Eye (tissue), 1 donor: ENCODE data around the gene CTPS1.
A peak's percentile ranks its signal among the peaks of the same experiment; 100 is the strongest.

Experiments
- DNase-seq: peaks from one replicate; pipeline ENCODE4 v3.0.0-alpha.2; 2015

Gene CTPS1

DNA sequence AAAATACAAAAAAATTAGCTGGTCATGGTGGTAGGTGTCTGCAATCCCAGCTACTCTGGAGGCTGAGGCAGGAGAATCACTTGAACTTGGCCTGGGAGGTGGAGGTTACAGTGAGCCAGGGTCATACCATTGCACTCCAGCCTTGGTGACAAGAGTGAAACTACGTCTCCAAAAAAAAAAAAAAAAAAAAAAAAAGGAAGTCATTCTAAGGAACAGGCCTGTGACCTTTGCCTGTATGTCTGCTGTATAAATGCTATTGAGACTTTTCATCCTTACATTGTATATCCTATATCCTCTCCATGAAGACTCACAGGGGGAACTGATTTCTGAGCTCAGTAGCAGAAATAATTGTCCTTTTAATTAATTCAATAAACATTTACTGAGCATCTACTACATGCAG lies 7.5 kb upstream of the CTPS1 start:
- DNase-seq: no peak

DNA sequence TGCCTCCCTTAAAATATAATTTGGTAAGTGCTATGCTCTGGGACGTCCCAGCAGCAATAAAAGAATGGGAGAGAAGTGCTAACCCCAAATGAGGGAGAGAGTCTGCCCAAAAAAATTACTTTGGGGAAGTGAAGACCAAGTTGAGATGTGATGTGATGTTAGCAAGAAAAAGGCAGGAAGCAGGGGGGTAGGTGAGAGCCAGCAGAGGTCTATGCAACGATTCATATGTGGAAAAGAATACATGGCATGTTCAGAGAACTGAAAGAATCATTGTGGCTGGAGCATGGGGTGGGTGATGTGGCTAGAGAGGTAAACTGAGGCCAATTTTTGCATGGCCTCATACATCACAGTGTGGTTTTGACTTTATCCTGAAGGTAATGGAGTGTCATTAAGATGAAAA lies 5.6 kb upstream of the CTPS1 start:
- no peak for DNase-seq

GRCh38 chr1:40974945-40975344 lies 4.6 kb upstream of the CTPS1 start:
- DNase-seq: no peak

- DNase-seq: no peak
These were observed 2.4 kb upstream of the CTPS1 start for GRCh38 chr1:40976952-40977690.

DNA sequence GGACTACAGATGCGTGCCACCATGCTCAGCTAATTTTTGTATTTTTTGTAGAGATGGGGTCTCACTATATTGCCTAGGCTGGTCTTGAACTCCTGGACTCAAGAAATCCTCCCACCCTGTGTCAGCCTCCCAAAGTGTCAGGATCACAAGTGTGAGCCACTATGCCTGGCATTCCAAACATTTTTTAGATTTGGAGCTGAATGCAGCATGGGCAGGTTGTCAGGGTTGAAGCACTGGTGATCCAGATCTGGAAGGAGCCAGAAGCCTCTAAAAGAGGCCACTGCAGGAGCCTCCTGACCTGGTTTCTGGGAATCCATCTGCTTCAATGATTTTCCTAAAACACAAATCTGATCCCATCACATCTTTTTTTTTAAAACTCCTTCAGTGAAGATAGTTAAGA lies 1.8 kb upstream of the CTPS1 start:
- DNase-seq: no peak

DNA sequence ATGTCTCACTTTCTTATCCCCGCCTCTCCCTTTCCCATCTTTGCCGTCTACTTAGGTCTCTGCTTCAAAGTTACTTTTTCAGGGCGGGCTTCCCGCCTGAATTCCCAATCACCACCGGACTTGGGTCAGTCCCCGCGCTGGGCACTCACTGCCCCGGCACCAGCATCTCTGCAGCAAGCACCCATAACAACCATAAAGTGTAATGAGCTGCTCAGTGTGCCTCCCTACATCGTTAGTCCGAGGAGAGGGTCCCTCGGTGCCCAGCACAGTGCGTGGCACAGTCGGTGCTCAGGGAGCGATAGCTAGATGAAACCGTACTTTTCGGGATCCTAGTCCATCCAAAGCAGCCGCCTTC lies 633 bp upstream of the CTPS1 start:
- DNase-seq: no peak

GRCh38 chr1:40980068-40980452 lies 564 bp downstream of the CTPS1 start:
- no peak for DNase-seq

- peak; percentile 65 for DNase-seq
These were observed 1.1 kb downstream of the CTPS1 start for GRCh38 chr1:40980453-40981121.

- DNase-seq: no peak
These were observed 2.4 kb downstream of the CTPS1 start for GRCh38 chr1:40981691-40982448.

DNA sequence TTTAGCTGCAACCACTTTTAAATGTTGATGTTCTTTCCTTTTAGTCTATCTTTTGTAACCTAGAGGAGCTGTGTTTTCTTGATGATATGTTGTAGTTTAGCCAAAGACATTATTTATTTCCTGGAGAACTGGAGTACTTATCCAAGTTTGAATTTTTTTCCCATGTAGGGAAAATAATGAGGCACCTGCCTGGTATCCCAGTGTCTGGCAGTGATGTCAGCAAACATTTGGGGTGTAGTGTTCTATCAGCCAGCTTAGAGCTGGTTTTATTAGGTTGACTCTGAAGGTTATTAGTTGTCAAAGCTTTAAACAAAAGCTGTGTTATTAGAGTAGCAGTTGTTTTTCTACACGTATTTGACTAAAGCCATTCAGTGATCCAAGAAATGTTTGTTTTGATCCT lies 3.2 kb downstream of the CTPS1 start:
- no peak for DNase-seq

GRCh38 chr1:40983286-40983685 lies 3.8 kb downstream of the CTPS1 start:
- DNase-seq: no peak

DNA sequence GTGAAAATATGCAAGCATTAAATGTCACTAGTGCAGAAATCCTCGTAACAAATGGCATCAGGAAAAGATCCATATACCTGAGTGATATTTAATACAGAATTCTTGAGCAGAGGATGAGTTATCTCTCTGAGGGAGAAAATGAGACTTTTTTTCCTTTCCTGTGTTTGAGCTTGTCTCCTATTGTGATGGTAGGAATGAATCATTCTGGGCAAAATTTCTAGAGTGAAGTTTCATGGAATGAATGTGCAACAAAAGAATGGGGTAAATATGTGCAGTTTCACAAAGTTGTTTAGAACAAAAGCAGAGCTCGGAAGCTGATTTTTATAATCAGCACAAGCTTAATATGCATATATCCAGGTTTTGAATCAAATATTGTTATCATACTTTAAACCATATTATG lies 4.6 kb downstream of the CTPS1 start:
- DNase-seq: no peak

DNA sequence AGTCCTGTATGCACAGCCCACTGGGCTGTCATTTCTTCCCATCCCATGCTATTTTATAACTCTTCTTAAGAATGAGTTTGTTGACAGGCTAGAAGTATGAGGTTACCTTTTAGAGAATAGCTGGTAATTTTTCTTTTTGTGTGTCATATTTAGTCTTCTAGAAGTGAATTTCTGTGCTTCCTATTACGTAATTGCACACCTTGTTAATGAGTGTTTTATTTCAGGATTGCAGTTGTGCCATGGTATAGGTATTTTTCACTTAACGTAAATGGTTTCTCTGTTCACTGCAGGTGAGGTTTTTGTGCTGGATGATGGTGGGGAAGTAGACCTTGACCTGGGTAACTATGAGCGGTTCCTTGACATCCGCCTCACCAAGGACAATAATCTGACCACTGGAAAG lies 5.0 kb downstream of the CTPS1 start:
- DNase-seq: no peak

GRCh38 chr1:40985161-40985560 lies 5.7 kb downstream of the CTPS1 start:
- peak; percentile 53 for DNase-seq

DNA sequence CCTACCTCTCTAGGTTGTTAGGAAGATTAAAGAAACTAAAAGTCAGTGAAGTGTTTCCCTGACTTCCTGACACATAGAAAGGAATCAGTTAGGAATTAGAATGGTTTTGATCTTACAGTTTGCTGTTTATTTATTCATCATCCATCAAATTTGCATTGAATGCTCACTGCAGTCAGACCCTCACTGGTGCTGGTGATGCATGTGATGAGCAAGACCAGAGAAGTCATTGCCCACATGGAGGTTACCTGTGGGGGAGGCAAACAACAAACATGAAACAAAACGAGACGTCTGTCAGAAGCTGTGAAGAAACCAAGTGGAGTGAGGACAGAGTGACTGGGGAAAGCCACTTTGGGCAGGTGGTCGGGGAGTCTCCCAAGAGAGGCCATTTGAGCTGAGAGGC lies 6.4 kb downstream of the CTPS1 start:
- peak; percentile 22 for DNase-seq

DNA sequence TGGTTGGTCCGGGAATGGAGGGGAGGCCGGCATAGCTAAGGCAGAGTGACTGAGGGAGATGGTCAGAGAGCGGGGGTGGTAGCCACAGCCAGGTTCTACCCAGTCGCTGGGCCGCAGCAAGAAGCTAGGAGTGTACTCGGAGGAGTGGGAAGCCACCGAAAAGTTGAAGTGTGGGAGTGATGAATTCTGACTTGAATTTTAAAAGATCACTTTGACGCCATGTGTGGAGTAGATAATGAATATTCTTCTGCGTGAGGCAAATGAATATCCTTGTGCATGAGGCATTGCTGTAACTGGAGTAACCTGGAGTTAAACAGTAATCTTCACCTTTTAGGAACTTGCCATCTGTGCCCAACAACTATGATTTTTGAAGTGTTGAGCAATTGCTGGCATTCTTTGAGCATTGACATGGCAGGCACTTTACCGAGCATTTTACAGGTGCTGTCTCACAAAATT lies 6.9 kb downstream of the CTPS1 start:
- no peak for DNase-seq

- peak; percentile 21 for DNase-seq
These were observed 7.5 kb downstream of the CTPS1 start for GRCh38 chr1:40986956-40987355.

DNA sequence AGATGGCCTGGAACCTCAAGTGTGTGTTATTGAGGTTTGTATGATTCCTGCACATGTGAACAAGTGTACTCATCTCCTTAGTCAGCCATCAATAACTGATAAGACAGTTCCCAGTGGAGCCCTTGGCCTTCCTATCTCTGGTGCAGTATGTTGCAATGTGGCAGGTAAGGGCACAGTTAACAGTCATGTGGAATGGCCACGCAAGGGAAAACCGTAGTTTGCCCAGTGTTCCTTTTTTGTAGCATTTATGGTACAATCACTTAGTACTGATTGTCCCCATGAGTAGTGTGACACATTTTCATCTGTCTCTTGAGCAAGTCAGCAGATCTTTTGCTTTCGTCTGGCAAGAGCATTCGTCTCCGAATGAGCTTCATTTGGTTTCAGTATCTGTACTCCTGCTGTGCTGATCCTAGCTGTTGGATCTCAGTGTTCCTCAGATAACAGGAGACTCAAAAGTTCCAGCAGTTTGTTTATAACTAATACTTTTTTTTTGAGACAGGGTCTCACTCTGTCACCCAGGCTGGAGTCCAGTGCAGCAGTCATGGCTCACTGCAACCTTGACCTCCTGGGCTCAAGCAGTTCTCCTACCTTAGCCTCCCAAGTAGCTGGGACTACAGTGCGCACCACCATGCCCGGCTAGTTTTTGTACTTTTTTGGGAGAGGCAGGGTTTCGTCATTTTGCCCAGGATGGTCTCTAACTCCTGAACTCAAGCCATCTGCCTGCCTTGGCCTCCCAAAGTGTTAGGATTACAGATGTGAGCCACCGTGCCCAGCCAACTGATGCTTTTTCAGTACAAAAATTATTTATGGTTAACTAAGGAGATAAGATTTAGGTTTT lies 8.2 kb downstream of the CTPS1 start:
- DNase-seq: no peak

DNA sequence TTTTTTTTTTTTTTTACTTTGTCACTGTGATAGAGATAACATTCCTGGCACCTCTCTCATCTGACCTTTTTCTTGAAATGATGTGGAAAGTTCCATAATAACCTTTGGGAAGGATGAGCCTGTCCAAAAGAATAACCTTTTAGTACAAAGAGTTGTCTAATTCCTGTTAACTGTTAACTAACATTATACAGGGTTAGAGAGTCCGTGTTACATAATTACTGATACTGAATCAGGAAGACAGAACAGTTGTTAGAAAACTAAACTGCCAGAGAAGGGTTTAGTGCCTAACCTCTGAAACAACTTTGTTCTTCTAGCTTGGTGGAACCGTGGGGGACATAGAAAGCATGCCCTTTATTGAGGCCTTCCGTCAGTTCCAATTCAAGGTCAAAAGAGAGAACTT lies 8.8 kb downstream of the CTPS1 start:
- no peak for DNase-seq

- DNase-seq: no peak
These were observed 9.6 kb downstream of the CTPS1 start for GRCh38 chr1:40989066-40989465.

DNA sequence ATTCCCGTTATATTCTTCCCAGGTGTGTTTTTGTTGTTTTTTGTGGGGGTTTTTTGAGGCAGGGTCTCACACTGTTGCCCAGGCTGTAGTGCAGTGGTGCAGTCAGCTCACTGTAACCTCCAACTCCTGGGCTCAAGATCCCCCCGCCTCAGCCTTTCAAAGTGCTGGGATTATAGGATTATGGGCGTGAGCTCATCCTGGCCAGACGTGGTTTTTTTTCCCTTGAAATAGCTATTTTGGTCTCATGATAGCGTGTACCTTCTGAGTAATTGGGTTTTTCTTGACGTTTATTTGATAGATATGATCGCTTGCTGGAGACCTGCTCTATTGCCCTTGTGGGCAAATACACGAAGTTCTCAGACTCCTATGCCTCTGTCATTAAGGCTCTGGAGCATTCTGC lies 17.6 kb downstream of the CTPS1 start:
- no peak for DNase-seq

DNA sequence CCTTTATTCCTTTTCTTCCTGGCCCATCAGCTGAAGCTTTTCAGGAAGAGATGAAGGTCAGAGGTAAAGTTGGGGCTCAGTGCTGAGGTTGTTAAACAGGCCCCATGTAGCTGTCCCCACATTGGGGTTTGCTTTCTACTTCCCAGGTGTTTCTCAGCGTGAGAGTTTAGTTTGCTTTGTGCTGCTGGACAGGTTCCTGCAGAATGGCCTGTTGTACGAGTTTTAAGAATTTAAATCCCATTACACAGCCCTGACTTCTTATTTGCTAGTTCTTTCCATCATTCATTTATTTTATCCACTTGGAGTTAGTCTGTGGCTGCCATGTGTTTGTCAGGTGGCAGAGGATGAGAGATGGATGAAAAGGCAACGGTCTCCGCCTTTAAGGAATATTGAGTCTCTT lies 19.2 kb downstream of the CTPS1 start:
- DNase-seq: no peak

GRCh38 chr1:41003127-41003639 lies 23.7 kb downstream of the CTPS1 start:
- no peak for DNase-seq
